Motor neuron (in vitro differentiated cells): ENCODE results near the gene ST8SIA5. TPM values are rescaled to one million over a fixed set of nuclear protein-coding genes. Genes with fewer than 3 reads are reported as not detected.
"Not testable (repeated sequence)": the region's sequence is repeated elsewhere in the genome, so short reads cannot be mapped to it uniquely, and the experiment has no call there.

Experiments
- ATAC-seq, 8 experiments: fragments of 200-7000 bp; cut with Tn5 transposase; replicated peaks in 6 of 8; 2 replicates each; pipeline ENCODE4 v1.8.0; 2021; ENCODE audit warnings: mild to moderate bottlenecking in 8 of 8, moderate library complexity in 8 of 8
- H3K27ac ChIP-seq, 2 donors: fragments of 250-450 bp; sonication (Bioruptor Pico); 2 replicates each; pipeline ENCODE4 v1.9.0; 2021; ENCODE audit warnings: antibody characterized with exemption in 2 of 2, mild to moderate bottlenecking in 2 of 2, moderate library complexity in 1 of 2
- H3K4me1 ChIP-seq, 2 donors: fragments of 250-450 bp; sonication (Bioruptor Pico); replicated peaks in 1 of 2; 2 replicates each; pipeline ENCODE4 v1.6.1; 2021; ENCODE audit warnings: antibody characterized with exemption in 2 of 2, mild to moderate bottlenecking in 2 of 2, moderate library complexity in 1 of 2
- H3K4me3 ChIP-seq, 5 donors: fragments of 250-450 bp; sonication (Bioruptor Pico); 2 replicates each; pipeline ENCODE4 v1.9.0; 2021; ENCODE audit warnings: antibody characterized with exemption in 5 of 5, mild to moderate bottlenecking in 5 of 5, moderate library complexity in 4 of 5
- WGBS, 10 experiments: fragments of 450-650 bp; shearing (Covaris generic); methylation state at CpG; one replicate each; pipeline ENCODE4 v1.0.0; 2022; 5-methylcytosine and 5-hydroxymethylcytosine counted together
- in situ Hi-C, 9 experiments: fragments of 400-800 bp; cut with MboI; loops; one replicate each; pipeline ENCODE4 v1.15.0; 2021; ENCODE audit warnings: low sequenced_read_pairs in 9 of 9, low pct_unique_long_range_greater_than_20kb in 2 of 9; ENCODE audit not compliant: unreplicated experiment in 9 of 9
- total RNA-seq, 8 experiments: library from RNA; unstranded; fragments of 300-600 nt; gene quantifications; 2 replicates each; pipeline versions ENCODE4 v1.2.3 to v1.2.4, GENCODE V29; 2022

ST8SIA5 gene, protein sequence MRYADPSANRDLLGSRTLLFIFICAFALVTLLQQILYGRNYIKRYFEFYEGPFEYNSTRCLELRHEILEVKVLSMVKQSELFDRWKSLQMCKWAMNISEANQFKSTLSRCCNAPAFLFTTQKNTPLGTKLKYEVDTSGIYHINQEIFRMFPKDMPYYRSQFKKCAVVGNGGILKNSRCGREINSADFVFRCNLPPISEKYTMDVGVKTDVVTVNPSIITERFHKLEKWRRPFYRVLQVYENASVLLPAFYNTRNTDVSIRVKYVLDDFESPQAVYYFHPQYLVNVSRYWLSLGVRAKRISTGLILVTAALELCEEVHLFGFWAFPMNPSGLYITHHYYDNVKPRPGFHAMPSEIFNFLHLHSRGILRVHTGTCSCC
- 1 to 10 TPM in 4 of 8 experiments, under 1 TPM in 4; 0.10 to 2.8 (median 0.88) TPM for total RNA-seq

DNA sequence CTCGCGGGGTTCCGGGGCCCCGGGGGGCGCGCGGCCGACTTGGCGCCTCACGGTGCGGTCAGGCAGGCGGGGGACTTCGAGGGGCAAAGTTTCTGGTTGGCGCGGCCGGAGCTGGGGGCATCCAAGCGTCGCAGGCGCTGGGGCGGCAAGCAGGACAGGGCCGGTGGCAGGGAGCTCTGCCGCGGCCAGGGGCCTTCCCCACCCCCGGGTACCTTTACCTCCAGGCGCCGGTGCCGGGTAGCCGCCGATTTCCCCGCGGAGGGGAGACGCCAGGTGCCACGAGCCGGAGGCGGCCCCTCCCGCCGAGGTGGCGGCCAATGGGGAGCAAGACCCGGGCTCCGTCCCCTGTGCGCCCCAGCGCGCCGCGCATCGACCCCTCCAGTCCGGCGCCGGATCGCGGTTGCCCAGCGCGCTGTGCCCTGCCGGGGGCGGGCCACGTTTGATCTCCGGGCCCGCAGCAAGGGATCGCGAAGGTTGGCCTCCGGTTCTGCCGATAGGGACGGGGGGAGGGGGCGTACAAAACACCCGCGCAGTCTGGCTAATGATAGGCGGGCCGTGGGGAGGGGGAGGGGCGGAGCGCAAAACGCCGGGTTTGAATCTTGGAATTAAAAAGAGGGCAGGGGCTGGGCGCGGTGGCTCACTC, at the start of gene ST8SIA5:
Gene ST8SIA5 (minus strand): TSS at position 495 of the 643 bp plus-strand sequence. CDS start 545 bp downstream, outside the sequence.
- no peak within 1 kb of the TSS for H3K27ac ChIP-seq
- WGBS, 10 experiments: no CpG with 5 or more reads among the region's 74 CpGs
- H3K4me3 ChIP-seq: peak within 1 kb of the TSS; percentile 35 to 57 (median 41)
- in situ Hi-C loops: no loop called here
- peaks cover 0 to 2% of the 10 kb centered on the region in 2 donors for H3K4me1 ChIP-seq
- ATAC-seq: peak in 6 of 8 experiments; percentile 22 to 48 (median 42)

- in situ Hi-C loops, H3K4me1 ChIP-seq, H3K27ac ChIP-seq, H3K4me3 ChIP-seq, ATAC-seq: not testable (repeated sequence)
- WGBS, 10 experiments: 92 to 100% (median 96%) methylated on average over 2 to 6 of the region's 6 CpGs; no CpG with 5 or more reads in 3 of the 10 experiments
Measured at GRCh38 chr18:46795945-46796344, 39.1 kb upstream of the ST8SIA5 start.

GRCh38 chr18:46794607-46795006, 37.8 kb upstream of the ST8SIA5 start:
- 43 to 90% (median 81%) methylated on average over 1 of the region's 1 CpG; no CpG with 5 or more reads in 4 of the 10 experiments for WGBS, 10 experiments
- no peak overlapping the region for H3K27ac ChIP-seq
- H3K4me1 ChIP-seq: no peaks in the 10 kb centered on the region
- in situ Hi-C loops: no loop called here
- ATAC-seq: peak in 1 of 8 experiments; percentile 41
- H3K4me3 ChIP-seq: no peak overlapping the region

- no peaks in the 10 kb centered on the region for H3K4me1 ChIP-seq
- ATAC-seq: peak in 4 of 8 experiments; percentile 39 to 72 (median 56)
- no peak overlapping the region for H3K4me3 ChIP-seq
- in situ Hi-C loops: no loop called here
- 29 to 100% (median 94%) methylated on average over 1 to 3 of the region's 3 CpGs; no CpG with 5 or more reads in 2 of the 10 experiments for WGBS, 10 experiments
- H3K27ac ChIP-seq: no peak overlapping the region
Measured at GRCh38 chr18:46793565-46793964, 36.7 kb upstream of the ST8SIA5 start.

DNA sequence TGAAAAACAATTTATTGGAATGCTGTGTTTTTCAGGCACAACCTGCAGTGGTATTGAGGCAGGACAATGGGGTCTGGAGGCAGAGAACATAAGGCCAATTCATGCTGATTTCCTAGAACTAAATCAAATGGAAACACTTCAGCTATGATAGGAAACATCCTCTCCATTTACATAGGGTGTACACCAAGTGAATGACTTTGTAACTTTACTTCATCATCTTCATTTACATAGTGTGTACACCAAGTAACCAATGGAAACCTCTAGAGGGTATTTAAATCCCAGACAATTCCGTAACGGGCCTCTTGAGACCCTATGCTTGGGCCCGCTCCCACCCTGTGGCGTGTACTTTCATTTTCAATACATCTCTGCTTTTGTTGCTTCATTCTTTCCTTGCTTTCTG, 32.2 kb upstream of the ST8SIA5 start:
- WGBS, 10 experiments: 67 to 100% (median 91%) methylated on average over 1 to 4 of the region's 4 CpGs; no CpG with 5 or more reads in 2 of the 10 experiments
- ATAC-seq: peak in 2 of 8 experiments; percentile 91 to 92

GRCh38 chr18:46787674-46788073, 30.8 kb upstream of the ST8SIA5 start:
- Histone ChIP-seq H3K4me3 (no peak overlapping the region), H3K27ac (no peak overlapping the region), H3K4me1 (no peaks in the 10 kb centered on the region)
- WGBS, 10 experiments: 17 to 93% (median 67%) methylated on average over 1 to 3 of the region's 3 CpGs; no CpG with 5 or more reads in 1 of the 10 experiments
- ATAC-seq: no peak
- in situ Hi-C loops: no loop called here

More for the DNA sequence above, 32.2 kb upstream of the ST8SIA5 start:
- in situ Hi-C loops: no loop called here
- Histone ChIP-seq H3K27ac (no peak overlapping the region), H3K4me1 (no peaks in the 10 kb centered on the region), H3K4me3 (no peak overlapping the region)

- Histone ChIP-seq H3K4me1 (peaks cover 8 to 10% of the 10 kb centered on the region in 2 donors), H3K4me3 (no peak overlapping the region), H3K27ac (no peak overlapping the region)
- in situ Hi-C loops: no loop called here
- ATAC-seq: no peak
- WGBS, 10 experiments: 20 to 100% (median 80%) methylated on average over 1 to 2 of the region's 5 CpGs; no CpG with 5 or more reads in 5 of the 10 experiments
Measured at GRCh38 chr18:46772357-46772756, 15.5 kb upstream of the ST8SIA5 start.

DNA sequence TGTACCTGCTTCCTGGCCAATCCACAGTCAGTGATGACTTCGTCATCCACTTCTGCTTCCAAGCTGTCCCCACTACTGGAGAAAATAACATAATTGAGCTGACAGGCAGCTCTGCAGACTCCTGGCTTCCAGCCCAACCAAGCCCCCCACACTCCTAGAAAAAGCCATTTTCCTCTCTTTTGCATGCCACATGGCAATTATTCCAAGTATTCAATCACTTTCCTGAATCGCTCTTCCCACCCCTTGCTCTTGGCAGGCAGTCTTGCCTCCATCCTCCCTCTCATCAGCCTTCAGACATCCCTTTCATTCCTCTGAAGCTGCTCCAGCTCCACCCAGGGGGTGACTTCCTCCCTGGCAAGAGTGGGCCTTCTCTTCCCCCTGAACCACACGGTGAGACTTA, 14.3 kb upstream of the ST8SIA5 start:
- in situ Hi-C loops: no loop called here
- peaks cover 8 to 10% of the 10 kb centered on the region in 2 donors for H3K4me1 ChIP-seq
- ATAC-seq: peak in 7 of 8 experiments; percentile 32 to 88 (median 69)
- no peak overlapping the region for H3K27ac ChIP-seq
- no peak overlapping the region for H3K4me3 ChIP-seq
- WGBS, 10 experiments: 0 to 100% (median 20%) methylated on average over 1 to 2 of the region's 3 CpGs; no CpG with 5 or more reads in 2 of the 10 experiments

DNA sequence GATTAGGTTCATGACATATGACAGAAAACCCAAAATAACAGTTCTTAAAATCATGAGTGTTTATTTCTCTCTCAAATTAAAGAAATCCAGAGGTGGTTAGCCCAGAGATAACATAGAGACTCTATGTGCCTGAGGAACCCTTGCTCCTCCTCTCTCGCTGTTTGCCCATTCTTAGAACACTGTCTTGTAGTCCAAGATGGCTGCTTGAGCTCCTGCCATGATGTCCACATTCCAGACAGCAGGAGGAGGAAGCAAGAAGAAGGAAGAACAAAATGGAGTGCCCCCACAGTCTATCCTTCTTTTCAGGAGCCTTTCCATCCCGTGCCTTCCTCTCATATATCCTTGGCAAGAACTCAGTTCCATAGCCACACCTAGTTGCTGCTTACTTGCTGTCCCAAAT, 13.9 kb upstream of the ST8SIA5 start:
- Histone ChIP-seq H3K4me1 (peaks cover 8 to 10% of the 10 kb centered on the region in 2 donors), H3K27ac (no peak overlapping the region), H3K4me3 (no peak overlapping the region)
- in situ Hi-C loops: no loop called here
- ATAC-seq: no peak
- WGBS, 10 experiments: 50 to 100% (median 78%) methylated on average over 1 to 2 of the region's 2 CpGs; no CpG with 5 or more reads in 4 of the 10 experiments

DNA sequence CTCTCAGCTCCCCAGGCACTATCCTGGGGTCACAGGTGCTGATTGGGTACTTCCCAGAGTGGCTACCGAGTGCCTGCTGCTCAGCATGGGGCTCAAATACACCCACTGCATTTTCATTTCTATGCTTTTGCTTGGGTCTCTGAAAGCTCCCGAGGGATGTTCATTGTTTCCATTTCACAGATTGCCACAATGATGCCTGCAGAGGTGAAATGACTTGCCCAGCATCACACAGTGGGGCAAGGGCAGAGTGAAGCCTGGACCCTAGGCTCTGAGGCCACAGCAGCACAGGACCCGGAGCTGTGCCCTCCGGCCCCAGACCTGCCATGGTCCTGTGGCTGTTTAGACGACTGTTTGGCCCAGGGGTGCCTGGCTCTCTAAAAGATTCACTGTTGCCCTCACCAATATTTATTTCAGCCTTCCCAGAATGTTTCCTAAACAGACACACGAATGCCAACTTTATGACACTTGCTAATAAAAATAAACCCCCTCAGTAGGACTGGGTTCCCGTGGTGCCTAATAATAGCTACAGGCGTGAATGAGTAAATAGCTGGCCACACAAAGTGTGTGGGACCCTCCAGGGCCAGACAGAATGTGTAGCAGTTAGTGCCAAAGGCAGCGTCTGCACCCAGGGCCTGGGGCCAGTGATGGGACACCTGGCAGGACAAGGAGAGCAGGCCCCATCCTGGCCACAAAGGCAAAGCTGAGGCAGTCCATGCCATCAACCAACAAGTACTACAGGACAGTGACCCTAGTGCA, 11.5 kb upstream of the ST8SIA5 start:
- peaks cover 8 to 10% of the 10 kb centered on the region in 2 donors for H3K4me1 ChIP-seq
- ATAC-seq: no peak

DNA sequence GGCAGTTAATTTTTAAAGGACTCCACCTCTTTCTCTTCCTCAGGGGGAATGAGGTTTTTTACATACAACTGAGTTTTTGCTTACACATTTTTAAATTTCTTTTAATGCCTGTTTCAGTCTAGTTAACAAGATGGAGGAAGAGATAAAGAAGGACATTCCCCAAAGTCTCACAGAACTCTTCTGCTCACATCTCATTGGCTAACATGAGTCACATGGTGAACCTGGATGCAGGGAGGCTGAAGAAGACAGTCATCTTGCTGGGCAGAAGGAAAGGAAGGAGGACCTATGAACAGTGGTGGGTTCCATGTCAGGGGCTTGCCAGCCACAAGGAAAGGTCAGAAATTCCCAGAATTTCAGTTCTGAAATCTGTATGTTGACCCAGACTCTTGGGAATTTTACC, 10.4 kb upstream of the ST8SIA5 start:
- no peak overlapping the region for H3K4me3 ChIP-seq
- no peak overlapping the region for H3K27ac ChIP-seq
- no peak for ATAC-seq
- H3K4me1 ChIP-seq: peaks cover 8 to 10% of the 10 kb centered on the region in 2 donors
- in situ Hi-C loops: no loop called here

More for the DNA sequence above, 11.5 kb upstream of the ST8SIA5 start:
- WGBS, 10 experiments: 22 to 93% (median 57%) methylated on average over 1 to 9 of the region's 9 CpGs; no CpG with 5 or more reads in 2 of the 10 experiments
- Histone ChIP-seq H3K27ac (no peak overlapping the region), H3K4me3 (no peak overlapping the region)
- in situ Hi-C loops: no loop called here

DNA sequence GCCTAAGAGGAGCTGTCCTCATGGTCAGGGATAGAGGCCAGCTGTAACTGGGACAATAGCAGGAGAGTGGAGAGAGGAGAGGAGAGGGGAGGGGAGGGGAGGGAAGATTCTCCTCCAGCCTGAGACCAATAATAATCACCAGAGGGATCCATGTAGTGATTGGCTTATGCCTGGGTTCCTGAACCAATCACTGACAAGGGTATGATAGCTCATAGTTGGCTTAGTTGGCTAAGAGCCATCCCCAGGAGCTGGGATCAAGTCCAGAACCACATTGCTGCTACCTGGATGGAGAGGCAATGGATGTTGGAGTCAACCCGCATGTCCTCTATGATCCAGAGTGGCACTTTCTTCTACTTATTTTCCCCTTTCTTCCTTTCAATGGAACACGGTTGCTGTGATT, 7.7 kb upstream of the ST8SIA5 start:
- ATAC-seq: no peak
- Histone ChIP-seq H3K4me1 (no peaks in the 10 kb centered on the region), H3K4me3 (no peak overlapping the region), H3K27ac (no peak overlapping the region)
- in situ Hi-C loops: no loop called here
- WGBS, 10 experiments: 0 to 100% (median 91%) methylated on average over 1 to 2 of the region's 2 CpGs; no CpG with 5 or more reads in 4 of the 10 experiments
